Esophagus muscularis mucosa (tissue), 4 donors: ENCODE measurements around the gene ZSCAN25. TPM values are rescaled to one million over a fixed set of nuclear protein-coding genes. Genes with fewer than 3 reads are reported as not detected.

Source experiments
- DNase-seq: peaks from one replicate; pipeline ENCODE4 v3.0.0-alpha.2; 2017; ENCODE audit errors: extremely low spot score
- H3K27ac ChIP-seq, 4 donors: fragments of 200-600 bp; sonication (generic); replicated peaks in 1 of 4; 1 replicate in 3 of 4; 2 replicates in 1 of 4; pipeline ENCODE4 v1.5.1; 2016 to 2019; ENCODE audit warnings: mild to moderate bottlenecking in 1 of 4
- H3K27me3 ChIP-seq, 4 donors: fragments of 200-600 bp; sonication (generic); one replicate each; pipeline versions ENCODE4 v1.5.1 to v1.6.0; 2016 to 2019
- H3K36me3 ChIP-seq, 4 donors: fragments of 200-600 bp; sonication (generic); one replicate each; pipeline ENCODE4 v1.5.1; 2016 to 2019
- H3K4me1 ChIP-seq, 4 donors: fragments of 200-600 bp; sonication (generic); one replicate each; pipeline ENCODE4 v1.5.1; 2016 to 2019
- H3K4me3 ChIP-seq, 4 donors: fragments of 200-600 bp; sonication (generic); 1 replicate in 2 of 4; 2 replicates in 2 of 4; pipeline ENCODE4 v1.5.1; 2016 to 2019; ENCODE audit warnings: mild to moderate bottlenecking in 4 of 4, moderate library complexity in 1 of 4
- H3K9me3 ChIP-seq, 4 donors: fragments of 200-600 bp; sonication (generic); 1 replicate in 3 of 4; 2 replicates in 1 of 4; pipeline ENCODE4 v1.5.1; 2016 to 2019
- EP300 ChIP-seq: sonication (generic); formaldehyde crosslinking; IDR thresholded peaks from one replicate; pipeline ENCODE4 v1.6.1; 2017; ENCODE audit warnings: antibody characterized with exemption
- POLR2A ChIP-seq: fragments of 450-650 bp; IDR thresholded peaks from one replicate; pipeline ENCODE4 v1.6.1; 2017; ENCODE audit warnings: antibody characterized with exemption, moderate library complexity, mild to moderate bottlenecking, low read depth
- POLR2AphosphoS5 ChIP-seq, 2 donors: sonication (generic); formaldehyde crosslinking; IDR thresholded peaks; one replicate each; pipeline ENCODE4 v1.6.1; 2017; ENCODE audit warnings: antibody characterized with exemption in 2 of 2
- WGBS: methylation state at CpG from one replicate; pipeline ENCODE4 v1.1.5; 2018; 5-methylcytosine and 5-hydroxymethylcytosine counted together
- intact Hi-C: fragments of 100-400 bp; cut with DNase I; formaldehyde crosslinking; loops from one replicate; pipeline ENCODE4 v1.15.1; 2023
- total RNA-seq, 4 donors: library from RNA; depleted of rRNA; stranded (reverse); fragments of >200 nt; gene quantifications; one replicate each; pipeline versions ENCODE4 v1.1.0 to v1.2.1, GENCODE V29; 2016
- TF ChIP-seq, protein P1 (sequence below), 3 experiments: fragments of 200-600 bp in 2 of 3; fragments of 450-650 bp in 1 of 3; sonication (generic) in 2 of 3; IDR thresholded peaks; one replicate each; pipeline ENCODE4 v1.5.1; 2017 to 2019; ENCODE audit warnings: antibody characterized with exemption in 3 of 3, mild to moderate bottlenecking in 2 of 3, moderate library complexity in 1 of 3

ZSCAN25 gene
- total RNA-seq, 4 donors from 2014 or later, result 12.1 to 17.1 (median 14.2) TPM

DNA sequence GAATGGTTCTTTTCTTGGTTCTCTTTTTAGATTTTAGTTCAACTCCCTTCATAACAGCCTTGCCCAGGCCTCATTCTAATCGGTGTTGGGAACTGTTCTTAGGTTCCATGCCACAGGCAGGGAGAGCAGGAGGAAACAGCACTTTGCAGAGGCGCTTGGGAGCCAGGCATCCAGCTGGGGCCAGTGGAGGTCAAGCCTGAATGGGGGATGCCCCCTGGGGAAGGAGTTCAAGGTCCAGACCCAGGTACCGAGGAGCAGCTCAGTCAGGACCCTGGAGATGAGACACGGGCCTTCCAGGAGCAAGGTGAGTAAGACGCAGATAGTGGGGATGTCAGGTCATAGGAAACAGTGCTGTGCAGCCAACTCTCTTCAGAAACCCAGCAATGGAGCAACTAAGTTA is 4.5 kb downstream of the ZSCAN25 start:
- Histone ChIP-seq H3K4me3 (no peak overlapping the region), H3K27me3 (no peaks in the 10 kb centered on the region), H3K27ac (no peak overlapping the region), H3K36me3 (peaks cover 70 to 81% (median 79%) of the 10 kb centered on the region in 4 donors), H3K9me3 (no peaks in the 10 kb centered on the region), H3K4me1 (peaks cover 13 to 26% (median 21%) of the 10 kb centered on the region in 4 donors)
- TF ChIP-seq, protein P1, sequence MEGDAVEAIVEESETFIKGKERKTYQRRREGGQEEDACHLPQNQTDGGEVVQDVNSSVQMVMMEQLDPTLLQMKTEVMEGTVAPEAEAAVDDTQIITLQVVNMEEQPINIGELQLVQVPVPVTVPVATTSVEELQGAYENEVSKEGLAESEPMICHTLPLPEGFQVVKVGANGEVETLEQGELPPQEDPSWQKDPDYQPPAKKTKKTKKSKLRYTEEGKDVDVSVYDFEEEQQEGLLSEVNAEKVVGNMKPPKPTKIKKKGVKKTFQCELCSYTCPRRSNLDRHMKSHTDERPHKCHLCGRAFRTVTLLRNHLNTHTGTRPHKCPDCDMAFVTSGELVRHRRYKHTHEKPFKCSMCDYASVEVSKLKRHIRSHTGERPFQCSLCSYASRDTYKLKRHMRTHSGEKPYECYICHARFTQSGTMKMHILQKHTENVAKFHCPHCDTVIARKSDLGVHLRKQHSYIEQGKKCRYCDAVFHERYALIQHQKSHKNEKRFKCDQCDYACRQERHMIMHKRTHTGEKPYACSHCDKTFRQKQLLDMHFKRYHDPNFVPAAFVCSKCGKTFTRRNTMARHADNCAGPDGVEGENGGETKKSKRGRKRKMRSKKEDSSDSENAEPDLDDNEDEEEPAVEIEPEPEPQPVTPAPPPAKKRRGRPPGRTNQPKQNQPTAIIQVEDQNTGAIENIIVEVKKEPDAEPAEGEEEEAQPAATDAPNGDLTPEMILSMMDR (IDR thresholded peaks at IDR 0.05), result no peak
- no peak for TF ChIP-seq POLR2AphosphoS5 (IDR thresholded peaks at IDR 0.05)
- TF ChIP-seq POLR2A, result no peak
- TF ChIP-seq EP300, result no peak
- intact Hi-C loops, result no loop called here
- 90% methylated on average over 5 of the region's 5 CpGs for WGBS
- DNase-seq, result peak; percentile 3

DNA sequence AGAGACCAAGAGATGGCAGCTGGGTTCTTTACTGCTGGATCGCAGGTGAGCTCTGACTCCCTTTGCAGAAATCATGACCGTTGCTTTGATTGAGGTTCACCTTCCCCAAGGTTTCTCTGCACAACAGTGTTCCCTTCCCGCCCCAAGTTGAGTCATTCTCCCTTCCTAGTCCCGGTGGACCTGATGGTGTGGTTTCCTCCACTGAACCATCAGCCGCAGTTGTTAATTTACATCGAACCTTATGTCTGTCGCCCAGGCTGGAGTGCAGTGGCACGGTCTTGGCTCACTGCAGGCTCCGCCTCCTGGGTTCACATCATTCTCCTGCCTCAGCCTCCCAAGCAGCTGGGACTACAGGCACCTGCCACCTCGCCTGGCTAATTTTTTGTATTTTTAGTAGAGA is 5.8 kb downstream of the ZSCAN25 start:
- Histone ChIP-seq H3K27me3 (no peaks in the 10 kb centered on the region), H3K27ac (no peak overlapping the region), H3K9me3 (no peaks in the 10 kb centered on the region), H3K36me3 (peaks cover 71 to 94% (median 91%) of the 10 kb centered on the region in 4 donors), H3K4me3 (no peak overlapping the region), H3K4me1 (peaks cover 8 to 18% (median 15%) of the 10 kb centered on the region in 4 donors)
- peak; percentile 1 for DNase-seq
- intact Hi-C loops, result no loop called here
- WGBS, result 92% methylated on average over 10 of the region's 10 CpGs
- TF ChIP-seq POLR2AphosphoS5 (IDR thresholded peaks at IDR 0.05) (no peak), EP300 (no peak), POLR2A (no peak)
- TF ChIP-seq, protein P1 (IDR thresholded peaks at IDR 0.05), result no peak

DNA sequence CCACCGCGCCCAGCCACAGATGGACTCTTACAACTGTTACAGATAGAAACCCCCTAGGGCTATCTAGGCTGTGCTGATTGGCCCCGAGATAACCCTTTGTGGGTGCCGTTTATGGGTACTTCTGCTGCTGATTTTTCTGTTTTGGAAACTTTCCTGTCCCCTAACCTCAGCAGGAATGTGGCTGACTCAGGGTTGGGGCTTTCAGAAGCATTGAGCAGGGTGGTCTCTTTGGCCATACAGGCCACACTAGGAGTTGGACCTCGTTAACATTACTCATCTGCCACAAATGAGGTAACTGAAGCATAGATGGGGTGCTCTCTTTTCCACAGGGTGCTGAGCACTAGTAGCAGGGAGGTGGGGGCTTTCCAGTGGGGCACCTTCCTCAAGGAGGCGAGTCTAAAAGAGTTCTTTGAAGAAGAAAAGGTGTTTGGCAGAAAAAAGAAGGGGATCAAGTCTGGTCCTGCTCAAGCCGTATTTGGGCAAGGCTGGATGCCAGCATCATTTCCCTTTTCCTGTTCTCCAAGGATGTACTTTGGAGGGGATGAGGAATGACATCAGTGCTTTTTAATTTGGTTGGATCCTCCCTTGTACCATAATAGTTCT is 6.4 kb downstream of the ZSCAN25 start:
- intact Hi-C loops, result no loop called here
- 82% methylated on average over 6 of the region's 7 CpGs for WGBS
- no peak for TF ChIP-seq POLR2A
- no peak for TF ChIP-seq EP300
- TF ChIP-seq, protein P1 (IDR thresholded peaks at IDR 0.05), result no peak
- TF ChIP-seq POLR2AphosphoS5 (IDR thresholded peaks at IDR 0.05), result no peak
- peaks cover 2 to 12% (median 9%) of the 10 kb centered on the region in 4 donors for H3K4me1 ChIP-seq
- H3K4me3 ChIP-seq, result no peak overlapping the region
- H3K27me3 ChIP-seq, result no peaks in the 10 kb centered on the region
- H3K27ac ChIP-seq, result no peak overlapping the region
- peak; percentile 21 for DNase-seq
- H3K36me3 ChIP-seq, result peaks cover 74 to 100% (median 94%) of the 10 kb centered on the region in 4 donors
- H3K9me3 ChIP-seq, result no peaks in the 10 kb centered on the region

DNA sequence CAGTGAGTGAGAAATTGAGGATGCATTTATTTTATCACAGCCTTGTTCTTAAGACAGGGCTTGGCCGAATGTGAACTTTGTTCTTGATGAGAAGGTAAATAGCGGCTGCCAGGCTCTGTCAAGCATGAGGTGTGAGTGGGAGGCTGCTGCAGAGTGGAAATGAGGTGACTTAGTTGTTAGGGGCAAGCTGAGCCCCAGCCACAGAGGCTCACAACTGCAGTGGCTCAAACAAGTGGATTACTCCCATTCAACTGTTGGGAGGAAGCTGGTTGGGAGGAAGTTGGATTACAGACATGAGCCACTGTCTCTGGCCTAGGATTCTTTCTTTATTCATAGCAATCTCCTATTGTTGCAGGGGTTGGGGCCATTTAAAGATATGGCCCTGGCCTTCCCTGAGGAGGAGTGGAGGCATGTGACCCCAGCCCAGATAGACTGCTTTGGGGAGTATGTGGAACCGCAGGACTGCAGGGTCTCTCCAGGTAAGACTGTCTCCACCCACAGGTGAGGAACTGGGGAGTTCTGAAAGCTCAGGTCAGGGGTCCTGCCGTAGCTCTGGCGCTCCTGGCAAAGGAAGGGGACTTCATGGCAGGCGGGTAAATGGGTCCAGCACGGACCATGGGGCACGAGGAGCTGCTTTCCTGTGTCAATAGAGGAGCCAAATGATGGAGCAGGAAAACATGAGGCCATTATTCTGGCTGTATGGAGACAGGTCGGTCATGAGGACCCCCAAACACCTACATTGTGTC is 7.1 kb downstream of the ZSCAN25 start:
- no peak for TF ChIP-seq POLR2AphosphoS5 (IDR thresholded peaks at IDR 0.05)
- TF ChIP-seq POLR2A, result no peak
- no peak for TF ChIP-seq EP300
- TF ChIP-seq, protein P1 (IDR thresholded peaks at IDR 0.05), result no peak
- Histone ChIP-seq H3K4me1 (peaks cover 0 to 5% (median 2%) of the 10 kb centered on the region in 4 donors), H3K4me3 (no peak overlapping the region), H3K36me3 (peaks cover 76 to 100% (median 96%) of the 10 kb centered on the region in 4 donors), H3K9me3 (no peaks in the 10 kb centered on the region), H3K27me3 (no peaks in the 10 kb centered on the region), H3K27ac (no peak overlapping the region)
- intact Hi-C loops, result no loop called here
- WGBS, result 84% methylated on average over 9 of the region's 9 CpGs
- DNase-seq, result peak; percentile 37
